A673 (cell line): ENCODE results near the gene MAP9. TPM values are rescaled to one million over a fixed set of nuclear protein-coding genes. Genes with fewer than 3 reads are reported as not detected.
"Not testable (repeated sequence)": the region's sequence is repeated elsewhere in the genome, so short reads cannot be mapped to it uniquely, and the experiment has no call there.

Source experiments
- Bru-seq: library from RNA; stranded (reverse); fragments of 400-500 nt; gene quantifications from one replicate; lab custom pipeline; 2021; lab: Mats Ljungman, UMichigan
- BruChase-seq, 2 experiments: library from RNA; stranded (reverse); fragments of 400-500 nt; gene quantifications; one replicate each; lab custom pipeline; 2021; lab: Mats Ljungman, UMichigan
- BruUV-seq: library from RNA; stranded (reverse); fragments of 400-500 nt; replicated peaks from 2 replicates; lab custom pipeline; 2021; lab: Mats Ljungman, UMichigan
- CTCF ChIA-PET: fragments of 300-600 bp; sonication (Branson Sonifier 250); formaldehyde crosslinking; loops from one replicate; lab custom pipeline; 2022; ENCODE audit warnings: antibody characterized with exemption; lab: Charles Lee
- POLR2A ChIA-PET: fragments of 300-600 bp; sonication (Branson Sonifier 250); formaldehyde crosslinking; loops from one replicate; lab custom pipeline; 2022; ENCODE audit warnings: antibody characterized with exemption; ENCODE audit not compliant: low non-redundant PET; lab: Charles Lee
- DNase-seq: peaks from one replicate; pipeline ENCODE4 v3.0.0-alpha.2; 2015; ENCODE audit warnings: low spot score
- H3K27ac ChIP-seq: fragments of 200-600 bp; sonication (generic); 2 replicates; pipeline ENCODE4 v1.5.1; 2016; ENCODE audit warnings: mixed run types, low read depth, mild to moderate bottlenecking, mixed read lengths, antibody characterized with exemption, low read length; ENCODE audit not compliant: poor library complexity, severe bottlenecking
- H3K27me3 ChIP-seq: fragments of 200-600 bp; sonication (generic); replicated peaks from 2 replicates; pipeline ENCODE4 v1.6.1; 2017; ENCODE audit warnings: mixed run types, low read depth, mild to moderate bottlenecking, mixed read lengths, antibody characterized with exemption, low read length; ENCODE audit not compliant: insufficient read depth, poor library complexity
- H3K36me3 ChIP-seq: fragments of 200-600 bp; sonication (generic); 2 replicates; pipeline ENCODE4 v1.6.1; 2016; ENCODE audit warnings: mixed run types, mild to moderate bottlenecking, mixed read lengths, antibody characterized with exemption, low read length; ENCODE audit not compliant: insufficient read depth, poor library complexity, severe bottlenecking
- H3K4me1 ChIP-seq: fragments of 200-600 bp; sonication (generic); 2 replicates; pipeline ENCODE4 v1.6.1; 2017; ENCODE audit warnings: mixed run types, mild to moderate bottlenecking, mixed read lengths, antibody characterized with exemption, low read length; ENCODE audit not compliant: insufficient read depth, poor library complexity, severe bottlenecking
- H3K4me3 ChIP-seq: fragments of 200-600 bp; sonication (generic); 2 replicates; pipeline ENCODE4 v1.5.1; 2016; ENCODE audit warnings: low read depth, mixed run types, mild to moderate bottlenecking, mixed read lengths, low read length; ENCODE audit not compliant: poor library complexity, severe bottlenecking
- H3K9me3 ChIP-seq: fragments of 200-600 bp; sonication (generic); 2 replicates; pipeline ENCODE4 v1.6.1; 2016; ENCODE audit warnings: mixed run types, low read depth, mild to moderate bottlenecking, mixed read lengths, antibody characterized with exemption, low read length; ENCODE audit not compliant: poor library complexity, severe bottlenecking
- CTCF ChIP-seq: fragments of 300-800, 200-600 bp; sonication (generic); conservative IDR thresholded peaks from 2 replicates; pipeline ENCODE4 v1.5.1; 2017; ENCODE audit warnings: low read depth, mild to moderate bottlenecking, antibody characterized with exemption, low read length, moderate library complexity, mixed read lengths
- EZH2 ChIP-seq: fragments of 200-600 bp; sonication (generic); IDR thresholded peaks from 2 replicates; pipeline ENCODE4 v1.6.1; 2017; ENCODE audit warnings: borderline replicate concordance, low read depth, mild to moderate bottlenecking, mixed read lengths, antibody characterized with exemption, low read length; ENCODE audit not compliant: poor library complexity, severe bottlenecking
- intact Hi-C: fragments of 100-400 bp; cut with micrococcal nuclease; formaldehyde crosslinking; loops from one replicate; pipeline ENCODE4 v1.10.0; 2022; ENCODE audit not compliant: unreplicated experiment
- long read RNA-seq: library from polyadenylated mRNA; stranded (forward); transcript quantifications from one replicate; pipeline ENCODE4 v2.0.0, GENCODE V29; 2022
- total RNA-seq: library from RNA; stranded (reverse); gene quantifications from 2 replicates; pipeline ENCODE4 v1.2.3, GENCODE V29; 2021

MAP9 gene
- total RNA-seq (11.3 and 13.7 TPM in 2 replicates), Bru-seq, nascent RNA (percentile 62 among the genes with signal in this experiment), BruChase-seq, experiment 1, labeled RNA remaining after a 2-hour chase (percentile 68 among the genes with signal in this experiment), BruChase-seq, experiment 2, labeled RNA remaining after a 6-hour chase (percentile 75 among the genes with signal in this experiment)
- long read RNA-seq, full-length matches to known transcripts = 5 of 13 reads
- long read RNA-seq, partial matches to known transcripts = 2 of 13 reads
- long read RNA-seq, other reads (novel, unspliced or antisense) = 6 of 13 reads

GRCh38 chr4:155376387-155377268 lies at the start of gene MAP9:
TSS of gene MAP9 (minus strand) at chr4:155376965. CDS start at chr4:155375850, 1,115 bp downstream.
- intact Hi-C loops = loop anchor here (10.0 kb wide), 1 partner anchor 742 kb away; no protein-coding TSS in a partner anchor

GRCh38 chr4:155424778-155425177 lies 48.0 kb upstream of the MAP9 start:
- H3K9me3 ChIP-seq, H3K27me3 ChIP-seq, POLR2A ChIA-PET, H3K4me3 ChIP-seq, DNase-seq, H3K4me1 ChIP-seq, H3K27ac ChIP-seq, BruUV-seq, H3K36me3 ChIP-seq, intact Hi-C loops, CTCF ChIA-PET: not testable (repeated sequence)

More at GRCh38 chr4:155376387-155377268, at the start of gene MAP9:
- Histone ChIP-seq H3K27me3 (no peaks in the 10 kb centered on the region), H3K36me3 (no peaks in the 10 kb centered on the region), H3K9me3 (no peaks in the 10 kb centered on the region), H3K27ac (no peak within 1 kb of the TSS), H3K4me3 (peak within 1 kb of the TSS; percentile 76), H3K4me1 (no peaks in the 10 kb centered on the region)
- TF ChIP-seq CTCF (no peak), EZH2 (no peak)
- POLR2A ChIA-PET = no interaction called here
- DNase-seq = peak; percentile 97
- CTCF ChIA-PET = interaction anchor here (0.6 to 1.1 kb wide), 2 partner anchors 153 to 411 kb away, joined by 3 to 6 read pairs; no protein-coding TSS in a partner anchor
- no TSS peak for BruUV-seq

- H3K27ac ChIP-seq = no peak overlapping the region
- H3K9me3 ChIP-seq = peaks cover 4% of the 10 kb centered on the region
- no peaks in the 10 kb centered on the region for H3K4me1 ChIP-seq
- intact Hi-C loops = no loop called here
- TF ChIP-seq EZH2 (no peak), CTCF (no peak)
- BruUV-seq = no TSS peak
- CTCF ChIA-PET = no interaction called here
- POLR2A ChIA-PET = no interaction called here
- no peak overlapping the region for H3K4me3 ChIP-seq
- no peaks in the 10 kb centered on the region for H3K36me3 ChIP-seq
- no peaks in the 10 kb centered on the region for H3K27me3 ChIP-seq
- no peak for DNase-seq
These were observed 46.9 kb upstream of the MAP9 start for GRCh38 chr4:155423671-155424070.
